Caco-2 (cell line): ENCODE measurements around the gene RNF121. TPM values are rescaled to one million over a fixed set of nuclear protein-coding genes. Genes with fewer than 3 reads are reported as not detected.

Source experiments
- BruUV-seq: library from RNA; stranded (reverse); fragments of 400-500 nt; replicated peaks from 2 replicates; lab custom pipeline; 2021; lab: Mats Ljungman, UMichigan
- CTCF ChIA-PET: fragments of 300-600 bp; sonication (Branson Sonifier 250); formaldehyde crosslinking; loops from one replicate; lab custom pipeline; 2022; ENCODE audit warnings: antibody characterized with exemption; lab: Charles Lee
- POLR2A ChIA-PET: fragments of 300-600 bp; sonication (Branson Sonifier 250); formaldehyde crosslinking; loops from one replicate; lab custom pipeline; 2022; ENCODE audit warnings: antibody characterized with exemption; lab: Charles Lee
- DNase-seq, 2 experiments: peaks; one replicate each; pipeline versions ENCODE4 v3.0.0 to v3.0.0-alpha.2; 2020 to 2022
- H3K27me3 ChIP-seq: replicated peaks from 2 replicates; pipeline ENCODE4 v1.6.0; 2011; ENCODE audit warnings: low read length; ENCODE audit not compliant: control insufficient read depth, insufficient read depth
- H3K36me3 ChIP-seq: 2 replicates; pipeline ENCODE4 v1.5.1; 2011; ENCODE audit warnings: low read length; ENCODE audit not compliant: control insufficient read depth, insufficient read depth
- H3K4me1 ChIP-seq: fragments of 250-450 bp; sonication (Bioruptor Pico); 2 replicates; pipeline ENCODE4 v1.5.1; 2020; ENCODE audit warnings: mild to moderate bottlenecking
- H3K4me3 ChIP-seq: 2 replicates; pipeline ENCODE4 v1.5.1; 2011; ENCODE audit warnings: low read depth, mild to moderate bottlenecking, control low read depth, low read length
- H3K9me3 ChIP-seq: fragments of 250-450 bp; sonication (Bioruptor Pico); 2 replicates; pipeline ENCODE4 v1.5.1; 2020; ENCODE audit warnings: mild to moderate bottlenecking, moderate library complexity
- H3K27ac Mint-ChIP-seq: one replicate; pipeline ENCODE4 v1.8.0; 2022; ENCODE audit warnings: mixed read lengths; ENCODE audit not compliant: unreplicated experiment
- H3K27me3 Mint-ChIP-seq: one replicate; pipeline ENCODE4 v1.8.0; 2022; ENCODE audit warnings: mixed read lengths; ENCODE audit not compliant: insufficient read depth, unreplicated experiment
- H3K36me3 Mint-ChIP-seq: one replicate; pipeline ENCODE4 v1.8.0; 2022; ENCODE audit warnings: mild to moderate bottlenecking, mixed read lengths; ENCODE audit not compliant: insufficient read depth, unreplicated experiment
- H3K4me1 Mint-ChIP-seq: one replicate; pipeline ENCODE4 v1.8.0; 2022; ENCODE audit warnings: low read depth, mixed read lengths; ENCODE audit not compliant: unreplicated experiment
- H3K4me3 Mint-ChIP-seq: one replicate; pipeline ENCODE4 v1.8.0; 2022; ENCODE audit warnings: mild to moderate bottlenecking, moderate library complexity, mixed read lengths; ENCODE audit not compliant: unreplicated experiment
- H3K9me3 Mint-ChIP-seq: one replicate; pipeline ENCODE4 v1.8.0; 2022; ENCODE audit warnings: mixed read lengths; ENCODE audit not compliant: unreplicated experiment
- intact Hi-C: fragments of 100-400 bp; cut with micrococcal nuclease; formaldehyde crosslinking; loops from one replicate; pipeline ENCODE4 v1.10.0; 2022; ENCODE audit not compliant: unreplicated experiment
- total RNA-seq: library from RNA; stranded (reverse); gene quantifications from 2 replicates; pipeline ENCODE4 v1.2.3, GENCODE V29; 2022
- TF ChIP-seq, protein P1 (sequence below), 2 experiments: fragments of 200-600 bp in 1 of 2; IDR thresholded peaks; 1 replicate in 1 of 2; 2 replicates in 1 of 2; pipeline versions ENCODE4 v1.5.1 to v1.8.0; 2011 to 2022; ENCODE audit warnings: antibody characterized with exemption in 1 of 2, control low read depth in 1 of 2, inconsistent platforms in 1 of 2, low read depth in 1 of 2, low read length in 1 of 2, mild to moderate bottlenecking in 1 of 2, moderate library complexity in 1 of 2; ENCODE audit not compliant: insufficient read depth in 1 of 2, severe bottlenecking in 1 of 2, unreplicated experiment in 1 of 2

The RNF121 gene
- total RNA-seq, 1 experiment from 2014 or later = 146 TPM

DNA sequence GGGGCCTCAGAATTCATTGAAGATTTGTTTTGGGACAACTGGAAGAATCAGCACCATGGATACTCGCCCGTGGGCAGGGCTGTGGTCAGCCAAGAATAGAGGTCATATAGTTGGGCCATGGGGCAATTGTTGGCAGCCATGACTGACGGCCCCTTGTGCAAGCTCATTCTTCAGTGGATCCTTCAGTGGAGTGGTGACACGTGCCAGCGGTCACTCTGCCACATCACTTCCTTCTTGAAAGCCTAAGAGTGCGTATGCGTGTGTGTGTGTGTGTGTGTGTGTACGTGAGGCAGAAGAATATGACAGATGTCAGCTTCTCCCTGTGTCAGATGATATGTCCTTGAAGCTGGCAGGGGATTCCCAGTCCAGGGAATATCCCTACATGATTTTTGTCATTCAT, 68.1 kb downstream of the RNF121 start:
- no peak overlapping the region for H3K4me3 ChIP-seq
- no peak overlapping the region for H3K27ac Mint-ChIP-seq
- intact Hi-C loops = no loop called here
- no peaks in the 10 kb centered on the region for H3K4me1 ChIP-seq
- no peaks in the 10 kb centered on the region for H3K27me3 Mint-ChIP-seq
- BruUV-seq = no TSS peak
- no peak overlapping the region for H3K4me3 Mint-ChIP-seq
- H3K9me3 Mint-ChIP-seq = no peaks in the 10 kb centered on the region
- TF ChIP-seq, protein P1, sequence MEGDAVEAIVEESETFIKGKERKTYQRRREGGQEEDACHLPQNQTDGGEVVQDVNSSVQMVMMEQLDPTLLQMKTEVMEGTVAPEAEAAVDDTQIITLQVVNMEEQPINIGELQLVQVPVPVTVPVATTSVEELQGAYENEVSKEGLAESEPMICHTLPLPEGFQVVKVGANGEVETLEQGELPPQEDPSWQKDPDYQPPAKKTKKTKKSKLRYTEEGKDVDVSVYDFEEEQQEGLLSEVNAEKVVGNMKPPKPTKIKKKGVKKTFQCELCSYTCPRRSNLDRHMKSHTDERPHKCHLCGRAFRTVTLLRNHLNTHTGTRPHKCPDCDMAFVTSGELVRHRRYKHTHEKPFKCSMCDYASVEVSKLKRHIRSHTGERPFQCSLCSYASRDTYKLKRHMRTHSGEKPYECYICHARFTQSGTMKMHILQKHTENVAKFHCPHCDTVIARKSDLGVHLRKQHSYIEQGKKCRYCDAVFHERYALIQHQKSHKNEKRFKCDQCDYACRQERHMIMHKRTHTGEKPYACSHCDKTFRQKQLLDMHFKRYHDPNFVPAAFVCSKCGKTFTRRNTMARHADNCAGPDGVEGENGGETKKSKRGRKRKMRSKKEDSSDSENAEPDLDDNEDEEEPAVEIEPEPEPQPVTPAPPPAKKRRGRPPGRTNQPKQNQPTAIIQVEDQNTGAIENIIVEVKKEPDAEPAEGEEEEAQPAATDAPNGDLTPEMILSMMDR (IDR thresholded peaks at IDR 0.05; ENCODE audit: insufficient read depth in 1 of 2, low read depth in 1 of 2, low read length in 1 of 2, severe bottlenecking in 1 of 2, unreplicated experiment in 1 of 2) = no peak
- no peaks in the 10 kb centered on the region for H3K9me3 ChIP-seq
- DNase-seq = no peak
- ChIA-PET CTCF (interaction anchor here (0.5 kb wide), 1 partner anchor 451 kb away, joined by 7 read pairs; no protein-coding TSS in a partner anchor), POLR2A (no interaction called here)
- H3K4me1 Mint-ChIP-seq = no peaks in the 10 kb centered on the region
- H3K27me3 ChIP-seq = no peaks in the 10 kb centered on the region
- peaks cover 70% of the 10 kb centered on the region for H3K36me3 Mint-ChIP-seq
- H3K36me3 ChIP-seq = peaks cover 11% of the 10 kb centered on the region

DNA sequence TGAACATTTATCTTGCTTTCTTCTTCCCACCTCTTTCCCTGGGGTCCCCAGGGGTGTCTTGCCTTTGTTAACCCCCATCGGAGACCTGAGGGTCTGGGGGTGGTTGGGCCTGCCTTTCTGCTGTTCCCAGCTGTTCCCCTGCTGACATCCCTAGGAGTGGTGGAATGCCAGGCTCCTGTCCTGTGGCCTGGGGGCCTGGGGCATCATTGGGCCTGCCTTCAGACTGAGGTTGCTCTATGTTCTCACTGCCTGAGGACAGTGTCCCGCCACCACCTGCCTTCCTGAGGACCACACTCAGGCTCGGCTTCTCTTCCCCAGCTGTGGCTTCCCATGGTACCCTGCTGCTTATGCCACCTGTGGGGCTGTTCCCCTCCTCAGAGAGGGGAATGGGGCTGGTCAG, 68.7 kb downstream of the RNF121 start:
- Mint-ChIP-seq H3K4me3 (no peak overlapping the region), H3K9me3 (no peaks in the 10 kb centered on the region), H3K27ac (no peak overlapping the region), H3K36me3 (peaks cover 70% of the 10 kb centered on the region), H3K27me3 (no peaks in the 10 kb centered on the region), H3K4me1 (no peaks in the 10 kb centered on the region)
- ChIA-PET CTCF (interaction anchor here (0.6 kb wide), 1 partner anchor 174 kb away, joined by 8 read pairs; no protein-coding TSS in a partner anchor), POLR2A (no interaction called here)
- no peaks in the 10 kb centered on the region for H3K27me3 ChIP-seq
- H3K36me3 ChIP-seq = peaks cover 14% of the 10 kb centered on the region
- TF ChIP-seq, protein P1 (IDR thresholded peaks at IDR 0.05; ENCODE audit: insufficient read depth in 1 of 2, low read depth in 1 of 2, low read length in 1 of 2, severe bottlenecking in 1 of 2, unreplicated experiment in 1 of 2) = no peak
- no TSS peak for BruUV-seq
- H3K4me1 ChIP-seq = no peaks in the 10 kb centered on the region
- H3K9me3 ChIP-seq = no peaks in the 10 kb centered on the region
- no peak for DNase-seq
- no peak overlapping the region for H3K4me3 ChIP-seq
- intact Hi-C loops = no loop called here

DNA sequence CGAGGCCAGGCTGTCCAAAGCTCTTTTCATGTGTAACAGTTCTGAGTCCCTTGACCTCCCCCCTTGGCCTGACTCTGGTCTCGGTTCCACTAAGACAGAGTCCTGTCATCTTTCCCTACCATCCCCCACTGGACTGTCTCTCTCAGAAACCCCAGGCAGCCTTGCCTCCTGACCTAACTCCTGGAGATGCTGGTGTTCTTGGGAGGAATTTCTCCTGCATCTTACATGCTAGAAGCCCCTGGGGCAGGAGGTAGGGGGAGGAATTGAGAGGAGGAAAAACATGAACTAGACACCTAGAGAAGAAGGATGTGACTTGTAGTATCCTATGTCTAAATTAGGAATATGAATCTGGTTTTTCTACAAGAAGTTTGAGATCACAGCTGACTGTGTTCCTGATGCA, 69.2 kb downstream of the RNF121 start:
- H3K9me3 Mint-ChIP-seq = no peaks in the 10 kb centered on the region
- peaks cover 16% of the 10 kb centered on the region for H3K36me3 ChIP-seq
- no peak overlapping the region for H3K27ac Mint-ChIP-seq
- H3K4me1 Mint-ChIP-seq = no peaks in the 10 kb centered on the region
- H3K36me3 Mint-ChIP-seq = peaks cover 73% of the 10 kb centered on the region
- intact Hi-C loops = no loop called here
- BruUV-seq = no TSS peak
- H3K27me3 ChIP-seq = no peaks in the 10 kb centered on the region
- H3K4me1 ChIP-seq = no peaks in the 10 kb centered on the region
- POLR2A ChIA-PET = no interaction called here
- H3K9me3 ChIP-seq = no peaks in the 10 kb centered on the region
- TF ChIP-seq, protein P1 (IDR thresholded peaks at IDR 0.05; ENCODE audit: insufficient read depth in 1 of 2, low read depth in 1 of 2, low read length in 1 of 2, severe bottlenecking in 1 of 2, unreplicated experiment in 1 of 2) = no peak
- no peaks in the 10 kb centered on the region for H3K27me3 Mint-ChIP-seq
- H3K4me3 Mint-ChIP-seq = no peak overlapping the region
- H3K4me3 ChIP-seq = no peak overlapping the region
- no peak for DNase-seq
- CTCF ChIA-PET = interaction anchor here (0.6 kb wide), 1 partner anchor 175 kb away, joined by 8 read pairs; no protein-coding TSS in a partner anchor
